ENCODE data around the gene CCDC85C. TPM values are rescaled to one million over a fixed set of nuclear protein-coding genes. Genes with fewer than 3 reads are reported as not detected.

The CCDC85C gene
- total RNA-seq, 1 experiment from 2014 or later, result 35.8 TPM

- Mint-ChIP-seq H3K9me3 (no peaks in the 10 kb centered on the region), H3K36me3 (no peaks in the 10 kb centered on the region), H3K27ac (no peak overlapping the region), H3K27me3 (ENCODE audit: low read depth) (no peaks in the 10 kb centered on the region), H3K4me3 (no peak overlapping the region), H3K4me1 (no peaks in the 10 kb centered on the region)
- no peak for ATAC-seq
- ChIA-PET CTCF (no interaction called here), POLR2A (no interaction called here)
- TF ChIP-seq CREB1 (CRISPR knock-in tag; IDR thresholded peaks at IDR 0.05) (no peak), JAZF1 (CRISPR knock-in tag; IDR thresholded peaks at IDR 0.05) (no peak), ZBTB43 (CRISPR knock-in tag; IDR thresholded peaks at IDR 0.05) (no peak), SOX15 (CRISPR knock-in tag; IDR thresholded peaks at IDR 0.05) (no peak), JUN (CRISPR knock-in tag; IDR thresholded peaks at IDR 0.05) (no peak), ZNF138 (CRISPR knock-in tag; conservative IDR thresholded peaks at IDR 0.05) (no peak), MLX (CRISPR knock-in tag; IDR thresholded peaks at IDR 0.05) (no peak), SMAD3 (CRISPR knock-in tag; IDR thresholded peaks at IDR 0.05; ENCODE audit: borderline replicate concordance) (no peak), ZNF219 (CRISPR knock-in tag; IDR thresholded peaks at IDR 0.05; ENCODE audit: borderline replicate concordance) (no peak)
- DNase-seq (ENCODE audit: low spot score), result no peak
Measured at GRCh38 chr14:99635116-99635515, 31.1 kb upstream of the CCDC85C start.

- TF ChIP-seq ZNF416 (CRISPR knock-in tag; IDR thresholded peaks at IDR 0.05) (no peak), TP53 (CRISPR knock-in tag; IDR thresholded peaks at IDR 0.05) (no peak), STAT6 (CRISPR knock-in tag; conservative IDR thresholded peaks at IDR 0.05; ENCODE audit: low read depth) (no peak), IRF1 (CRISPR knock-in tag; IDR thresholded peaks at IDR 0.05) (no peak), EMX1 (CRISPR knock-in tag; IDR thresholded peaks at IDR 0.05) (no peak), ZNF219 (CRISPR knock-in tag; IDR thresholded peaks at IDR 0.05; ENCODE audit: borderline replicate concordance) (no peak), SMAD3 (CRISPR knock-in tag; IDR thresholded peaks at IDR 0.05; ENCODE audit: borderline replicate concordance) (no peak), NR2C2 (CRISPR knock-in tag; IDR thresholded peaks at IDR 0.05) (no peak), HMGA2 (CRISPR knock-in tag; IDR thresholded peaks at IDR 0.05) (no peak)
- ATAC-seq (no peak), DNase-seq (ENCODE audit: low spot score) (no peak)
- H3K4me1 Mint-ChIP-seq, result no peaks in the 10 kb centered on the region
- no peaks in the 10 kb centered on the region for H3K27me3 Mint-ChIP-seq (ENCODE audit: low read depth)
- no peaks in the 10 kb centered on the region for H3K9me3 Mint-ChIP-seq
- ChIA-PET POLR2A (no interaction called here), CTCF (interaction anchor here (1.2 kb wide), 1 partner anchor 117 kb away, joined by 3 read pairs; no protein-coding TSS in a partner anchor)
- H3K36me3 Mint-ChIP-seq, result no peaks in the 10 kb centered on the region
- H3K4me3 Mint-ChIP-seq, result no peak overlapping the region
- H3K27ac Mint-ChIP-seq, result no peak overlapping the region
Measured at GRCh38 chr14:99634443-99634842, 30.4 kb upstream of the CCDC85C start.

GRCh38 chr14:99633918-99634317 lies 29.9 kb upstream of the CCDC85C start:
- H3K9me3 Mint-ChIP-seq, result no peaks in the 10 kb centered on the region
- ChIA-PET CTCF (interaction anchor here (1.2 kb wide), 1 partner anchor 117 kb away, joined by 3 read pairs; no protein-coding TSS in a partner anchor), POLR2A (no interaction called here)
- H3K36me3 Mint-ChIP-seq, result no peaks in the 10 kb centered on the region
- H3K4me1 Mint-ChIP-seq, result no peaks in the 10 kb centered on the region; the same call in 1 of the 2 replicates
- no peak overlapping the region for H3K4me3 Mint-ChIP-seq
- H3K27ac Mint-ChIP-seq, result no peak overlapping the region
- DNase-seq (ENCODE audit: low spot score) (no peak), ATAC-seq (no peak)
- H3K27me3 Mint-ChIP-seq (ENCODE audit: low read depth), result no peaks in the 10 kb centered on the region
- TF ChIP-seq CREM (CRISPR knock-in tag; IDR thresholded peaks at IDR 0.05), result no peak
- TF ChIP-seq MYBL2 (CRISPR knock-in tag; IDR thresholded peaks at IDR 0.05), result no peak
- TF ChIP-seq ZNF138 (CRISPR knock-in tag; conservative IDR thresholded peaks at IDR 0.05), result no peak
- TF ChIP-seq GTF2I (CRISPR knock-in tag; conservative IDR thresholded peaks at IDR 0.05), result no peak
- TF ChIP-seq CDX4 (CRISPR knock-in tag; IDR thresholded peaks at IDR 0.05; ENCODE audit: borderline replicate concordance), result no peak
- no peak for TF ChIP-seq ATF1 (CRISPR knock-in tag; IDR thresholded peaks at IDR 0.05)
- no peak for TF ChIP-seq AFF4 (CRISPR knock-in tag; IDR thresholded peaks at IDR 0.05; ENCODE audit: borderline replicate concordance)
- TF ChIP-seq SMAD3 (CRISPR knock-in tag; IDR thresholded peaks at IDR 0.05; ENCODE audit: borderline replicate concordance), result no peak
- no peak for TF ChIP-seq TEAD1 (CRISPR knock-in tag; IDR thresholded peaks at IDR 0.05)
- no peak for TF ChIP-seq RORB (CRISPR knock-in tag; IDR thresholded peaks at IDR 0.05)
